ENCODE data around the gene ANKHD1. TPM values are rescaled to one million over a fixed set of nuclear protein-coding genes. Genes with fewer than 3 reads are reported as not detected.
"Not testable (repeated sequence)": the region's sequence is repeated elsewhere in the genome, so short reads cannot be mapped to it uniquely, and the experiment has no call there.

The ANKHD1 gene
- total and polyA plus RNA-seq, 8 donors: 104 to 148 (median 136) TPM

DNA sequence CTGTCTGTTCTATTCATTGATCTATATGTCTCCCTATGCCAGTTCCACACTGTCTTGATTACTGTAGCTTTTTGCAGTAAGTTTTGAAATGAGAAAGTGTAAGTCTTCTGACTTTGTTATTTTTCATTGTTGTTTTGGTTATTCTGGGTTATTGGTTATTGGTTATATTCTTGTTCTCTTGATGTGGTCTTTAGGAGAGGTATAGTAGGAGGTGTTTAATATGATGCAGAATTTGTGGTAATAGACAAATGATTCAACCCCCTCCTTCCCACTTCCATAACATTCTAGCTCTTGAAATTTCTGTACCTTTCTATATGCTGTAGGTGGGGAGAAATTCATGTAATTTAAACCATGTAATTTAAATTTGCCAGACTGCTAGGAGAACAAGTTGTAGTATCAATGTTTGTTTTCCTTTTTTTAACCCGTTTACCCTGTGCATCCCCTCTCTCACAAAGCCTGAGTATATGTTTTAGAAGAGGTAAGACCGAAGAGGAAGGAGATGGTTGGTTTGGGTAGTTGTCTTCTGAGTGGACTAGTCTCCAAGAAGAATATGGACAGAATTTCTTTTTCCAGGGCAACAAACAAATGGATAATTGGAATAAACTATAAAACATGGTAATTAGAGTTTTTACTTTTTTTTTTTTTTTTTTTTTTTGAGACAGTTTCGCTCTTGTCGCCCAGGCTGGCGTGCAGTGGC, 19.2 kb downstream of the ANKHD1 start:
- no peak for TF ChIP-seq CTCF (IDR thresholded peaks at IDR 0.05)
- H3K9me3 ChIP-seq: no peaks in the 10 kb centered on the region
- ATAC-seq (no peak), DNase-seq (no peak)
- no peaks in the 10 kb centered on the region for H3K36me3 ChIP-seq
- H3K27ac ChIP-seq: no peak overlapping the region
- no peaks in the 10 kb centered on the region for H3K27me3 ChIP-seq
- no peak overlapping the region for H3K4me3 ChIP-seq
- intact Hi-C loops (cut with DNase I): no loop called here
- H3K4me1 ChIP-seq: peaks cover 0 to 17% of the 10 kb centered on the region in 2 donors

- H3K9me3 ChIP-seq; H3K27me3 ChIP-seq; H3K27ac ChIP-seq; ATAC-seq; intact Hi-C loops (cut with DNase I); DNase-seq; H3K36me3 ChIP-seq; H3K4me3 ChIP-seq: not testable (repeated sequence)
- peaks cover 0 to 17% of the 10 kb centered on the region in 2 donors for H3K4me1 ChIP-seq
Observed at GRCh38 chr5:140421375-140421774, 19.7 kb downstream of the ANKHD1 start.

- no peak for ATAC-seq
- no peaks in the 10 kb centered on the region for H3K36me3 ChIP-seq
- no peak overlapping the region for H3K27ac ChIP-seq
- H3K4me1 ChIP-seq: peaks cover 0 to 17% of the 10 kb centered on the region in 2 donors
- no peaks in the 10 kb centered on the region for H3K9me3 ChIP-seq
- intact Hi-C loops (cut with DNase I): no loop called here
- H3K27me3 ChIP-seq: no peaks in the 10 kb centered on the region
- DNase-seq: no peak
- H3K4me3 ChIP-seq: no peak overlapping the region
- TF ChIP-seq CTCF (IDR thresholded peaks at IDR 0.05): no peak
Observed at GRCh38 chr5:140423609-140424008, 22.0 kb downstream of the ANKHD1 start.

DNA sequence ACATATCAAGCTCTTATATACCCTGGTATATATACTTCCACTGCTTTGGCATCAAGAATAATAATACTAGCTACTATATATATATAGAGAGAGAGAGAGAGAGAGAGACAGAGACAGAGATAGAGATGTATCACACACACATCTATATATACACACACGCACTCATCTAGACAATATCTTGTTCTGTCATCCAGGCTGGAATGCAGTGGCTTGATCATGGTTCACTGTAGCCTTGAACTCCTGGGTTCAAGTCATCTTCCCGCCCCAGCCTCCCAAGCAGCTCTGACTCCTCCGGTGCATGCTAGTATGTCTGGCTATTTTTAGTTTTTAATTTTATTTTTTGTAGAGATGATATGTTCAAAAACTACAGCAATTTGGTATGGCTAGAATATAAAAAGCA, 22.5 kb downstream of the ANKHD1 start:
- no peak for DNase-seq
- H3K36me3 ChIP-seq: no peaks in the 10 kb centered on the region
- H3K9me3 ChIP-seq: no peaks in the 10 kb centered on the region
- peaks cover 0 to 17% of the 10 kb centered on the region in 2 donors for H3K4me1 ChIP-seq
- no peak for TF ChIP-seq CTCF (IDR thresholded peaks at IDR 0.05)
- no peak overlapping the region for H3K4me3 ChIP-seq
- H3K27ac ChIP-seq: no peak overlapping the region
- ATAC-seq: no peak
- intact Hi-C loops (cut with DNase I): no loop called here
- no peaks in the 10 kb centered on the region for H3K27me3 ChIP-seq

DNA sequence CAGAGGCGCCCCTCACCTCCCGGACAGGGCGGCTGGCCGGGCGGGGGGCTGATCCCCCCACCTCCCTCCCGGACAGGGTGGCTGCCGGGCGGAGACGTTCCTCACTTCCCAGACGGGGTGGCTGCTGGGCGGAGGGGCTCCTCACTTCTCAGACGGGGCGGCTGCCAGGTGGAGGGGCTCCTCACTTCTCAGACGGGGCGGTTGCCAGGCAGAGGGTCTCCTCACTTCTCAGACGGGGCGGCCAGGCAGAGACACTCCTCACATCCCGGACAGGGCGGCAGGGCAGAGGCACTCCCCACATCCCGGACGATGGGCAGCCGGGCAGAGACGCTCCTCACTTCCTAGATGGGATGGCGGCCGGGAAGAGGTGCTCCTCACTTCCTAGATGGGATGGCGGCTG, 26.1 kb downstream of the ANKHD1 start:
- intact Hi-C loops (cut with DNase I); H3K4me3 ChIP-seq; ATAC-seq; DNase-seq; H3K27me3 ChIP-seq; H3K36me3 ChIP-seq; H3K4me1 ChIP-seq; H3K27ac ChIP-seq; H3K9me3 ChIP-seq: not testable (repeated sequence)

DNA sequence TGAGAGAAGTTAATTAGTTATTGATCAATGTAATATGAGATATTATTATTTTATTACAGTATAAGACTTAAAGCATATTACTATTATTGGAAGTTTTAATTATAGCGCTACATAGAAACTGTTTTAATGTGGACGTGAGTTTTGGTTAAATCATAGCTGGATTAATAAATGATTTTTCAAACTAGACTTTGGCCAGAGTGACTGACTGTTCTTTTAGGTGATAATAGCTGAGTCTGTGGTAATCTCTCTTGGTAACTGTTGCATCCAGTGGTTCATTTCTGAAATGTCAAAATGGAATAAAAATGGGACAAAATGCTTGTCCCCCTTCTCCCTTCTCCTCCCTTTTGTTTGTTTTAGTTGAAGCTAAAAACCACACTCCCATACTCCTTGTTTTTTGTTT, 28.1 kb downstream of the ANKHD1 start:
- no peak for DNase-seq
- no peak overlapping the region for H3K27ac ChIP-seq
- H3K4me1 ChIP-seq: peaks cover 0 to 2% of the 10 kb centered on the region in 2 donors
- no peak overlapping the region for H3K4me3 ChIP-seq
- no peaks in the 10 kb centered on the region for H3K9me3 ChIP-seq
- intact Hi-C loops (cut with DNase I): no loop called here
- no peaks in the 10 kb centered on the region for H3K36me3 ChIP-seq
- ATAC-seq: no peak
- TF ChIP-seq CTCF (IDR thresholded peaks at IDR 0.05): no peak
- no peaks in the 10 kb centered on the region for H3K27me3 ChIP-seq

All from left lung (tissue), 10 donors.